OCI-LY1 (cell line): ENCODE results near the gene SPOCK1.

Experiments
- H2AFZ ChIP-seq: fragments of 200-600 bp; sonication (generic), shearing (Covaris generic); 2 replicates; pipeline ENCODE4 v1.6.0; 2014; ENCODE audit warnings: antibody characterized with exemption, mild to moderate bottlenecking, low read length
- H3F3A ChIP-seq: fragments of 200-600 bp; sonication (generic), shearing (Covaris generic); 2 replicates; pipeline ENCODE4 v1.6.0; 2014; ENCODE audit warnings: mild to moderate bottlenecking, antibody characterized with exemption, low read length, moderate library complexity; ENCODE audit not compliant: insufficient read depth
- H3K27ac ChIP-seq: fragments of 200-600 bp; sonication (generic); 2 replicates; pipeline ENCODE4 v1.5.1; 2014; ENCODE audit warnings: low read length, mixed run types, mild to moderate bottlenecking, low read depth; ENCODE audit not compliant: poor library complexity, severe bottlenecking
- H3K27me3 ChIP-seq: fragments of 200-600 bp; sonication (generic); 2 replicates; pipeline ENCODE4 v1.6.0; 2014; ENCODE audit warnings: antibody characterized with exemption, mild to moderate bottlenecking, low read length, moderate library complexity; ENCODE audit not compliant: insufficient read depth
- H3K36me3 ChIP-seq: fragments of 200-600 bp; sonication (generic); 2 replicates; pipeline ENCODE4 v1.6.1; 2014; ENCODE audit warnings: mild to moderate bottlenecking, antibody characterized with exemption, low read length, moderate library complexity, mixed read lengths; ENCODE audit not compliant: insufficient read depth
- H3K4me1 ChIP-seq: fragments of 200-600 bp; sonication (generic); 2 replicates; pipeline ENCODE4 v1.5.1; 2014; ENCODE audit warnings: mild to moderate bottlenecking, low read length, moderate library complexity; ENCODE audit not compliant: insufficient read depth, severe bottlenecking
- H3K4me2 ChIP-seq: fragments of 200-600 bp; sonication (generic), shearing (Covaris generic); 2 replicates; pipeline ENCODE4 v1.6.1; 2014; ENCODE audit warnings: low read length
- H3K4me3 ChIP-seq: fragments of 200-600 bp; sonication (generic); 2 replicates; pipeline ENCODE4 v1.5.1; 2014; ENCODE audit warnings: low read length, low read depth, mild to moderate bottlenecking, mixed read lengths; ENCODE audit not compliant: poor library complexity, severe bottlenecking
- H3K79me2 ChIP-seq: fragments of 200-600 bp; shearing (Covaris generic); 2 replicates; pipeline ENCODE4 v1.6.1; 2016; ENCODE audit warnings: mixed run types, low read length, mixed read lengths; ENCODE audit not compliant: insufficient read depth
- H3K9ac ChIP-seq: fragments of 200-600 bp; sonication (generic), shearing (Covaris generic); 2 replicates; pipeline ENCODE4 v1.6.1; 2014; ENCODE audit warnings: mild to moderate bottlenecking, low read length, mixed read lengths
- H3K9me2 ChIP-seq: fragments of 200-600 bp; sonication (generic), shearing (Covaris generic); 2 replicates; pipeline ENCODE4 v1.6.1; 2014; ENCODE audit warnings: low read depth, mild to moderate bottlenecking, low read length, mixed read lengths
- H3K9me3 ChIP-seq: fragments of 200-600 bp; shearing (Covaris generic); 2 replicates; pipeline ENCODE4 v1.6.1; 2014; ENCODE audit warnings: low read length, mixed read lengths
- H4K20me1 ChIP-seq: fragments of 200-600 bp; sonication (generic), shearing (Covaris generic); 2 replicates; pipeline ENCODE4 v1.6.0; 2016; ENCODE audit warnings: mild to moderate bottlenecking, low read length; ENCODE audit not compliant: insufficient read depth
- CTCF ChIP-seq: fragments of 200-600 bp; sonication (generic), shearing (Covaris generic); IDR thresholded peaks from 2 replicates; pipeline ENCODE4 v1.5.1; 2017; ENCODE audit warnings: mild to moderate bottlenecking, antibody characterized with exemption, low read length, moderate library complexity, mixed read lengths
- EZH2 ChIP-seq: fragments of 200-600 bp; sonication (generic), shearing (Covaris generic); IDR thresholded peaks from 2 replicates; pipeline ENCODE4 v1.8.0; 2017; ENCODE audit warnings: borderline replicate concordance, mixed run types, mild to moderate bottlenecking, antibody characterized with exemption, low read length, moderate library complexity, mixed read lengths

Gene SPOCK1

GRCh38 chr5:137264573-137264972 is 234.6 kb downstream of the SPOCK1 start:
- H3K4me1 ChIP-seq, result no peaks in the 10 kb centered on the region

GRCh38 chr5:137264041-137264440 is 235.1 kb downstream of the SPOCK1 start:
- TF ChIP-seq CTCF (no peak), EZH2 (no peak)
- no peaks in the 10 kb centered on the region for H3K27me3 ChIP-seq
- no peak overlapping the region for H3K4me2 ChIP-seq
- H3K79me2 ChIP-seq, result no peaks in the 10 kb centered on the region
- H3K4me3 ChIP-seq, result no peak overlapping the region
- no peaks in the 10 kb centered on the region for H3K9me2 ChIP-seq
- H4K20me1 ChIP-seq, result no peaks in the 10 kb centered on the region
- no peaks in the 10 kb centered on the region for H3K36me3 ChIP-seq
- no peak overlapping the region for H2AFZ ChIP-seq
- H3K4me1 ChIP-seq, result no peaks in the 10 kb centered on the region
- H3F3A ChIP-seq, result no peaks in the 10 kb centered on the region
- H3K27ac ChIP-seq, result no peak overlapping the region
- H3K9ac ChIP-seq, result no peak overlapping the region
- H3K9me3 ChIP-seq, result no peaks in the 10 kb centered on the region

More at GRCh38 chr5:137264573-137264972, 234.6 kb downstream of the SPOCK1 start:
- no peak overlapping the region for H2AFZ ChIP-seq
- H4K20me1 ChIP-seq, result no peaks in the 10 kb centered on the region
- no peaks in the 10 kb centered on the region for H3K9me2 ChIP-seq
- no peak overlapping the region for H3K4me2 ChIP-seq
- H3K27ac ChIP-seq, result no peak overlapping the region
- H3K9me3 ChIP-seq, result no peaks in the 10 kb centered on the region
- TF ChIP-seq CTCF, result no peak
- no peak for TF ChIP-seq EZH2
- H3K4me3 ChIP-seq, result no peak overlapping the region
- H3F3A ChIP-seq, result no peaks in the 10 kb centered on the region
- H3K9ac ChIP-seq, result no peak overlapping the region
- H3K36me3 ChIP-seq, result no peaks in the 10 kb centered on the region
- no peaks in the 10 kb centered on the region for H3K79me2 ChIP-seq
- no peaks in the 10 kb centered on the region for H3K27me3 ChIP-seq

GRCh38 chr5:137263371-137264005 is 235.6 kb downstream of the SPOCK1 start:
- Histone ChIP-seq H3K79me2 (no peaks in the 10 kb centered on the region), H3K36me3 (no peaks in the 10 kb centered on the region), H4K20me1 (no peaks in the 10 kb centered on the region), H3F3A (no peaks in the 10 kb centered on the region), H3K9ac (no peak overlapping the region), H3K4me2 (no peak overlapping the region), H3K4me3 (no peak overlapping the region), H2AFZ (no peak overlapping the region), H3K27ac (no peak overlapping the region), H3K9me3 (no peaks in the 10 kb centered on the region), H3K27me3 (no peaks in the 10 kb centered on the region), H3K9me2 (no peaks in the 10 kb centered on the region), H3K4me1 (no peaks in the 10 kb centered on the region)
- TF ChIP-seq EZH2 (no peak), CTCF (no peak)
